GM21526 (cell line): ENCODE measurements around the gene PDIA2.

Experiments
- ATAC-seq: cut with Tn5 transposase; IDR thresholded peaks from one replicate; pipeline ENCODE4 v1.9.1; 2021; ENCODE audit warnings: moderate library complexity; ENCODE audit not compliant: unreplicated experiment, low FRiP score

Gene PDIA2

DNA sequence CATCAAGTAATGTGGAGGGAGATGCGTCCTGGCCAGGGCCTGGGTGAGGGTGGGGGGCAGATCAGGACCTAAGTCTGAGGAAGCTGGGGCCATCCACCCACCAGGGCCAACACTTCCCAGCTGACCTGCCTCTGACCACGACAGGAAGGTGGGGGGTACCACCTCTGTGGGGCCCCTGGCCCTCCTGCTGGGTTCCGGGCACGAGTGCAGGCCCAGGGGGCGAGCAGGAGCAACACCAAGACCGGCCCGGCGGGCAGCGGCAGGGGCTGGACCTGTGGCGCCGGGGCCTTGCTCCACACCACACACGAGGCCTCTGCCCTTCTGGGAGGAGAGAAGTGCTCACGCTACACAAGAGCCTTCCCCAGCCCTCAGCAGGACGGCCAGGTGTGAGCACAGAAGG, 13.3 kb downstream of the PDIA2 start:
- ATAC-seq = no peak

DNA sequence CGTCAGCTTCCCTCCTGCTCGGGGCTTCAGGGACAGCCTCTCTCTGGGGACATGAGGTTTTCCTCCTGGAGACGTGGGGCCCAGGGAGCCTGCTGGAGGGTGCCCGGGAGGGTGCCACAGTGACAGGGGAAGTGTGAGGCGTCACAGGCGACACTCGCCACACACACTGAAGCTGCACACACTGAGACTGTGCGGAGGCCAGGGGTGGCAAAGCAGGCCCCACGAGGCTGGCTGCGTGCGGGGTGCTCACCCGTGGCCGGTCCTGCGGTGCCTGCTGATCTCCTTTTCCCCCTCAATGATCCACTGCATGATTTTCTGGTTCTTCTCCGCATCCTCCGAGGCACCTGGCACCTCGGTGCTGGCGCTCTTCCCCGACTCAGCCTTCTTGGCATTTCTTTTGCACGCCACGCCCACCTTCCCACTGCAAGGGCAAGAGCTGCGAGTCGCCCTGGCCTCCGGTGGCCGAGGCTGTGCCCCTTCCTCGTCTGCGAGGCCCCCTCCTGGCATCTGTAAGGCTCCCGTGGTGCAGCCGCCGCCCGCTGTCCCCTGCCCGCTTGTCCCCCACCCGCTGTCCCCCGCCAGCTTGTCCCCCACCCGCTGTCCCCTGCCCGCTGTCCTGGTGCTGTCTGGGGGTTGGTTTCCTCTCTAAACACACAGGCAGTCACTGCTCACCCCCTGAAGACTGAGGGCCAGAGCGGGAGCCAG, 14.0 kb downstream of the PDIA2 start:
- no peak for ATAC-seq

DNA sequence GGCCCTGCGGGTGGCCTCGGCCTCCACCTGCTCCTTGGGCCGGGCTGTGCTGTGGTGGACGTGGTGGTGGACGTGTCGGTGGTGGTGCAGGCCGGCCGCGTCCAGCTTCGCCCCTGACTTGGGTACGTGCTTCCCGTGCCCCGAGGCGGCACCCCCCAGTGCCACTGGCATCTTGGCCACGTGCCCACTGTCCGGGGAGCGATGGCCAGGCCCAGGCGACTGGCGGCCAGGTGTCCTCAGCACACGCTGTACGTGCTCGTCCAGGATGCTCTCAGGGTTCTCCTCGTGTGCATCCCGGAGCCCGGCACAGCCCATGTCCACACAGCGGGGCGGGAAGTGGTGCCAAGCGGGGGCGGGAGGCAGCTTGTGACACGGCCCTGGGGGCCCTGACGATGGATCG, 14.9 kb downstream of the PDIA2 start:
- ATAC-seq = no peak

GRCh38 chr16:301235-301634, 18.3 kb downstream of the PDIA2 start:
- no peak for ATAC-seq

- ATAC-seq = no peak
Observed at GRCh38 chr16:301950-302349, 19.0 kb downstream of the PDIA2 start.

DNA sequence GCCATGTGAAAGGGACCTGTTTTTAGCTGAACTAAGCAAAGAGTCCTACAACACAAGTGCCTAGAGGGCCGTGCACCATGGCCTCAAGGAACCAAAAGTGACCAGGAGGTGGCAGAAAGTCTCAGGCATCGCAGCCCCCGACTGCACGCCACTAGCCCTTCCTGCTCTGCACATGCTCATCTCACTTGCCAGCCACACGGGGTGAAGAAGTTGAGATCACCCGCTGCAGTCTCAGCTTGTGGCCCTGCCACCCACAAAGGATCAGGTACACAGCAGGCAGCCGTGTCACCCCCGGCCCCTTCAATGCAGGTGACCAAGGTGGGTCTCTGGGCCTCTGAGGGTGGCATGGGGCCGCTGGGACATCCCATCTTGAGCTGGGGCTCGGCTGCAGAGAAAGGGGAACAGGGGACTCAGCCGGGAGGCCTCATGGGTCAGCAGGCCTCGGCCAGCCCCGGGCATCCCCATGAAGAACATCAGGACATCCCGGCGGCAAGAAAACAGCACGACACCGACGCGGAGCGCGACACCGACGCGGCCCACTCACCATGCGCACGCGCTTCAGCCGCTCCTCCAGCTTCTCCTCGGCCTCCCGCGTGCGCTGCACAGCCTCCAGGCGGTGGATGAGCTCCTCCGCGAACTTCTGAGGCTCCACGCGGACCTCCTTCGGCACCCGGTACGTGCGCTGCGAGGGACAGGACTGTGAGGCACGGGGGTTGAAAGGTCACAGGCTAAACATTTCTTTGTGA, 21.0 kb downstream of the PDIA2 start:
- no peak for ATAC-seq

GRCh38 chr16:305916-306626, 23.1 kb downstream of the PDIA2 start:
- no peak for ATAC-seq

DNA sequence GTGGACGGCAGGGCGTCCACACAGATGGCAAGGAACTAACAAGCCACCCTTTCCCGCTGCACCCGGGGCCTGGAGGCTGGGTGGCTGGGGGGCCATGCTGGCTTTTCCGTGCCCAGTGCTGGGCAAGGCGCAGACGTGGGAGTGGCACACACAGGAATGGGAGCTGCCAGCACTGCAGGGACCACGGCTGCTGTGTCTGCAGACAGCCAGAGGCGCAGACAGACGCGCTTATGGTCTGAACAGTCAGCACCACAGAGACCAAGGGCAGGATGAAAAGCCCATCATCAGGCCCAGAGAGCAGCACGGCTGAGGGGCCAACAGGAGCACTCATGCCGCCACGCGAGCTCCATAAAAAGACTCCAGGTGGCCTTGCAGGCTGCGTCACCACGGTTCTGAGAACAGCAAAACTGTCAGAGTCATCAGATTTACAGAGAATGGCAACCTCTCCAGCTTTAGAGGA, 24.0 kb downstream of the PDIA2 start:
- no peak for ATAC-seq

- ATAC-seq = no peak
Observed at GRCh38 chr16:307691-308312, 24.8 kb downstream of the PDIA2 start.

DNA sequence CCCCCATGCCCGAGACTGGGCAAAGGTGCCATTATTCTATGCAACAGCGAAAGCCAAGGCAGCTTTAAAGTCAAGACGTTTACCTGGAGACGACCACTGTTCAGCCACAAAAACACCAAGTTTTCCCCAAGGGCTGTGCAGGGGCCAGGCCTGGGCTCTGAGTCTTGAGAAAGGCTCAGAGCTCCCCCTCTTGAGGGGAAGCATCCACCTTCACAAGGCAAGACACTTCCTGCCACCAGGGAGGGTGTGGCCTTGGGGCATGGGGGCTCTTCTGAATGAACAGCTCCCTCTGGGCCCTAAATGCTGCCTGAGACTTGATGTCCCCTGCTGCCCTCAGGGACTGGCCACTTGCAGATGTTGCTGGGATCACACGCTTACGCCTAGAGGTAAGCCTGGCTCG, 26.5 kb downstream of the PDIA2 start:
- no peak for ATAC-seq

DNA sequence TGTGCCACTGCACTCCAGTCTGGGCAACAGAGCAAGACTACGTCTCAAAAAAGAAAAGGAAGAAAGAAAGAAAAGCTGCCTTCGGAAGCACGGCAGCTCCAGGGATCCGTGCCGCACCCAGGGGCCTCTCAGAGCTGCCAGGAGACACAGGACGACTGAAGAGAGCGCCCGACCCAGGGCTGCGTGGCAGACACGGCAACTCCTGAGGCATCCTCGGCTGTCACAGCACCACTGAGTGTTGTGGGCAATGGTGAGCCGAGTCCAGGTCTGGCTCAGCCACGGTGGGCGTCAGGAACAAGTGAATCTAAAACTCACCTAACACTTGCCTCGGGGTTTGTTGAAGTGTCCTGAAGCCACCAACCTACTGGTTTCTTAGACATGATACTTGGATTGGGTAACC, 28.8 kb downstream of the PDIA2 start:
- ATAC-seq = no peak

DNA sequence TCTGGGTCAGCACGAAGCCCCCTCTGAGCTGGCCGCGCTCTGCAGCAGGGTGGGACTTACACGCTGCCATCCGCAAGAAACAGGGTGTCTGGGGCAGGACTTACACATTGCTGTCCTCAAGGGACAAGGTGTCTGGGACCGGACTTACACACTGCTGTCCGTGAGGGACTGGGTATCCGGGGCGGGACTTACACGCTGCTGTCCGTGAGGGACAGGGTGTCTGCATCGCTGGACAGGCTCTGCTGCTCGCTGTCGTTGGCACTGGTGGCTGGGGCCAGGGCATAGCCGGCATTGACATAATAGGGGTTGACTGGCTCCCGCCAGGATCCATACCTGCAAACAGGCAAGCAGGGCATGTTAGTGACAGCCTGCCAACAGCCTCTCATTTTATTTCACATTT, 31.4 kb downstream of the PDIA2 start:
- ATAC-seq = no peak

DNA sequence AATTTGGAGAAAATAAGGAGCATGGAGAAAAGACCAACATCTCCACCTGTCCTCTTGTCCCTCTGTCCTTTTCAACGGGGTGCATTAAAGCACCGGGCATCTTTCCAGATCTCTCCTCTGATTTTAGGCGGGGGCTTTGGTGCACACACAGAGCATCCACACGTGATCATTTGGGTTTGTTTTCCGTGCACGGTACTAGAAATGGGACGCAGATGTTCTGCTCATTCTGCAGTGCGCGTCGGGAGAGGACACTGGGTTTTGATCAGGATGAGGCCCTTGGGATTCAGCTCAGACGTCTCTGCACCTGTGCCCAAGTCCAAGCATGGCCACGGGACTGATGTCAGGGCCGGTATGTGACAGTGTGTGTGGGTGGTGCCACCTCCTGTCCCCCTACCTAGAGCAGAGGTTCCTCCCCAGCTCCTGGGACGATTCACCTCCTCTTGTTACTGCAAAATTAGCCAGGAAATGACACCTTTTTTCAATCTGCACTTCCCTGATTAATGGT, 31.9 kb downstream of the PDIA2 start:
- ATAC-seq = no peak

GRCh38 chr16:316741-317464, 33.9 kb downstream of the PDIA2 start:
- ATAC-seq = no peak

DNA sequence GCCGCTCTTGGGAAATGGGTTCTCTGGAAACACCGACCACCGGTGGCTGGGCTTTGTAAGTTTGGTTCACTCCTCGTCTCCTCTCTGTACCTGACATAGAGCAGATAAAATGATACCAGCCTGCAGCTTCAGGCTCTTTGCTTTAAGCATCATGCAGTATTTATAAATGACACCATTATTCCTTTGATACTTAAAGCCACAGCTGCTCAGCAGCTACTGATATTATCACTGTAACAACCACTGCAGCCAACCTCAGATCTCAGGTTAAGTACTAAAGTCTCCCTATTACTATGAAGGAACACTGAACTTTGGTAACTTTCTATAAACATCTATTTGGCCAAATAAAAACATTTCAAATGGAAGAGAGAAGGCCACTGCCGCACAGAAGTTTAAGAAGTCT, 34.6 kb downstream of the PDIA2 start:
- ATAC-seq = no peak

DNA sequence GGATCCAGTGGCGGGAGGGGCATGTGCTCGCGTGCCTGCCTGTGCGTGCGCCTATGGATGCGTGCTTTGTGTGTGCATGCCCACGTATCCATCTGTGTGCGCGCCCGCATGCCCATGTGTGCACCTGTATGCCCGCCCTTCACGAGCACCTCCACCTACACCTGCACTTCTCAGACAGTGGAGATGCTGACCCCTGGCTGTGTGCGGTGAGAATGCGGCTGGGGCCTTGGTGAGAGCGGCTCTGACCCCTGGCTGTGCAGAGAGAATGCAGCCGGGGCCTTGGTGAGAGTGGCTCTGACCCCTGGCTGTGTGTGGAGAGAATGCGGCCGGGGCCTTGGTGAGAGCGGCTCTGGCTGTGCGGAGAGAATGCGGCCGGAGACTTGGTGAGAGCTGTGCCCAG, 35.7 kb downstream of the PDIA2 start:
- ATAC-seq = no peak

DNA sequence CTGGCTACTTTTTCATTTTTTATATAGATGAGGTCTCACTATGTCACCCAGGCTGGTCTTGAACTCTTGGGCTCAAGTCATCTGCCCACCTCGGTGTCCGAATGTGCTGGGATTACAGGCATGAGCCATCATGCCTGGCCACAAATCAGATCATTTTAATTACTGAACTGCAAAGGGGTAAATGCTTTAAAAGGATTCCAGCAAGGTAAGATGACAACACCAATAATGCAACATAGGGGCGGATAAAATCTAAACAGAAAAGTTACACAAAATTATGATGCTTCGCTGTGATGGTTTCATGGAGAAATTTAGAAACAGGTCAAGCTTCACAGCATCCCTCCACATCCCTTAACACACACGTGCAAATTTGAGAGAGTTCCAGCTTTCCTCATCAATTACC, 37.2 kb downstream of the PDIA2 start:
- no peak for ATAC-seq

DNA sequence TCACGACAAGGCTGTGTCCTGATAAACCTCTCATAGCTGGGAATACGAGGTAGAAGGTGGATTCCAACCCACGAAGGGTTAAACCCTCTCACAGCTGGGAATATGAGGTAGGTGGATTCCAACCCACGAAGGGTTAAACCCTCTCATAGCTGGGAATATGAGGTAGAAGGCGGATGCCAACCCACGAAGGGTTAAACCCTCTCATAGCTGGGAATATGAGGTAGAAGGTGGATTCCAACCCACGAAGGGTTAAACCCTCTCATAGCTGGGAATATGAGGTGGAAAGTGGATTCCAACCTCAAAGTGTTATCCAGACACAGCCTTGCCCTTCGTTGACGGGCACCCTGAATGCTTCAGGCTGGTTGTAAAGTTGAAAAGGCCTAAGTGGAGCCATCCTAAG, 38.6 kb downstream of the PDIA2 start:
- no peak for ATAC-seq

DNA sequence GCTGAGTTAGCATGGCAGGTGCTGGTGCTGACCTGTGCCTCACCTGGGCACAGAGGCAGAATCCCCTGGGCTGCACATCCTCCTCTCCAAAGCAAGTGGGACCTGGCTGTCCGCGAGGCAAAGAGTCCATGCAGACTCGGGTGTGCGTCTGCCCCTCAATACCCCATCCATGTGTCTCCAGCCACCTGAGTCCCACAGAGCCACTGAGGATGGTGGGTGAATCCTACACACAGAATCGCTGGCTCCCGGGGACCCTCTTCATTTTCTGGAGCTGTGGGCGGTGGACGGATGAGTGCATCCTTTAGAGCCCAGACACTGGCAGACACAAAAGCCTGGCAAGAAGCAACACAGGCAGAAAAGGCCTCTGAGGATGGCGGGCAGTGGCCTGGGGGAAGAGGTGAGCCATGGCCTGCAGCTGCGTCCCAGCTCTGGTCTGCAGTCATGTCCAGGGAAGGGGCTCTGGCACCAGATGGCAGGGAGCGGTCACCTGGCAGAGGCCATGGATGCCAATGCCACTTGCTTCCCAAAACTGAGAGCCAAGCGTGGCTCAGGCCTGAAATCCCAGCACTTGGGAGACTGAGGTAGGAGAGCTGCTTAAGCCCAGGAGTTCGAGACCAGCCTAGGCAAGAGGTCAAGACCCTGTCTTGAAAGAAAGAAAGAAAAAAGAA, 39.6 kb downstream of the PDIA2 start:
- ATAC-seq = no peak

DNA sequence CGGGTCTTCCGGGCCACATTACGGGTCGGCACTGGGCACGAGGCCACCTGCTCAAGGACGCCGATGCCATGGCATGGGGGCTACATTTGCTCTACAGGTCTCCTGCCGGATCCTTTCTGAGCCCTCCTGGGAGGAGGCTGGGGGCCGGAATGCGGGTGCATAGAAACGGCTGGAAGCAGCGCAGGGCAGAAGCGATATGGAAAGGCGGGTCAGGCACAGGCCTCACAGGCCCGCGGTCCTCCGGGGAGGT, 41.2 kb downstream of the PDIA2 start:
- no peak for ATAC-seq
